A549 (cell line): ENCODE measurements around the gene ARMC6. TPM values are rescaled to one million over a fixed set of nuclear protein-coding genes. Genes with fewer than 3 reads are reported as not detected.

Source experiments
- ATAC-seq, 2 experiments: fragments of 200-7000 bp in 1 of 2; fragments of >200 bp in 1 of 2; cut with Nextera tagmentation in 1 of 2; cut with Tn5 transposase in 1 of 2; 3 replicates each; pipeline versions ENCODE4 v1.8.0 to v1.9.1; 2018 to 2020; ENCODE audit warnings: mild to moderate bottlenecking in 1 of 2, moderate library complexity in 1 of 2
- CTCF ChIA-PET: fragments of 300-600 bp; sonication (Branson Sonifier 250); formaldehyde crosslinking; extraction: SDS; loops from one replicate; lab custom pipeline; 2021; ENCODE audit warnings: antibody characterized with exemption, inconsistent platforms; lab: Yijun Ruan, JAX
- POLR2A ChIA-PET: fragments of 350-600 bp; formaldehyde crosslinking; extraction: SDS; loops from one replicate; lab custom pipeline; 2021; ENCODE audit warnings: antibody characterized with exemption, inconsistent platforms; lab: Yijun Ruan, JAX
- DNase-seq, 2 experiments: peaks; one replicate each; pipeline versions ENCODE4 v3.0.0 to v3.0.0-alpha.2; 2011 to 2016; ENCODE audit warnings: low read depth in 1 of 2, low spot score in 1 of 2
- FAIRE-seq: peaks from 2 replicates; lab custom pipeline; 2011; peaks lifted over from hg19 to GRCh38; lab: Jason Lieb, UNC
- H3K27ac ChIP-seq, 2 experiments: fragments of >200 bp; sonication (Bioruptor Twin); formaldehyde crosslinking; 3 replicates each; pipeline ENCODE4 v1.5.1; 2016 to 2017
- H3K4me1 ChIP-seq: fragments of >200 bp; sonication (Bioruptor Twin); formaldehyde crosslinking; 3 replicates; pipeline ENCODE4 v1.6.1; 2016
- H3K4me2 ChIP-seq: fragments of >200 bp; sonication (Bioruptor Twin); formaldehyde crosslinking; 3 replicates; pipeline ENCODE4 v1.6.1; 2016
- H3K4me3 ChIP-seq: fragments of >200 bp; sonication (Bioruptor Twin); formaldehyde crosslinking; 3 replicates; pipeline ENCODE4 v1.5.1; 2016
- H3K9me3 ChIP-seq: fragments of >200 bp; sonication (Bioruptor Twin); formaldehyde crosslinking; 3 replicates; pipeline ENCODE4 v1.6.1; 2016
- EHMT2 ChIP-seq: fragments of 200-600 bp; sonication (generic); IDR thresholded peaks from 2 replicates; pipeline ENCODE4 v1.6.1; 2016; ENCODE audit warnings: antibody characterized with exemption, low read depth, mild to moderate bottlenecking, moderate library complexity
- ESRRA ChIP-seq: fragments of 150-350 bp; IDR thresholded peaks from 2 replicates; pipeline ENCODE4 v1.6.1; 2014; ENCODE audit warnings: mild to moderate bottlenecking, low read length, borderline replicate concordance
- FOSL2 ChIP-seq, 2 experiments: fragments of 450-650 bp in 1 of 2; fragments of >200 bp in 1 of 2; sonication (Bioruptor Twin) in 1 of 2; formaldehyde crosslinking; IDR thresholded peaks; 2 replicates each; pipeline versions ENCODE4 v1.5.0 to v1.6.1; 2016 to 2020; ENCODE audit warnings: mild to moderate bottlenecking in 1 of 2, moderate library complexity in 1 of 2
- GATA3 ChIP-seq: IDR thresholded peaks from 2 replicates; pipeline ENCODE4 v1.6.1; 2012; ENCODE audit warnings: borderline replicate concordance
- HOXA7 ChIP-seq: fragments of 250-450 bp; sonication (Bioruptor Pico); IDR thresholded peaks from 2 replicates; pipeline ENCODE4 v1.5.0; 2020; ENCODE audit warnings: mild to moderate bottlenecking, moderate library complexity
- HOXB13 ChIP-seq: fragments of 250-450 bp; sonication (Bioruptor Pico); IDR thresholded peaks from 2 replicates; pipeline ENCODE4 v1.5.0; 2020; ENCODE audit warnings: low read depth, mild to moderate bottlenecking, moderate library complexity
- KDM1A ChIP-seq: fragments of 200-600 bp; sonication (generic); IDR thresholded peaks from 2 replicates; pipeline ENCODE4 v1.6.1; 2016; ENCODE audit warnings: low read depth, mild to moderate bottlenecking
- NPAS2 ChIP-seq: fragments of 250-450 bp; sonication (Bioruptor Pico); IDR thresholded peaks from 2 replicates; pipeline ENCODE4 v1.8.0; 2022; ENCODE audit warnings: mild to moderate bottlenecking, moderate library complexity, borderline replicate concordance
- RCOR1 ChIP-seq: fragments of 150-350 bp; IDR thresholded peaks from 2 replicates; pipeline ENCODE4 v1.6.1; 2014; ENCODE audit warnings: antibody characterized with exemption, low read length, low read depth
- TFCP2L1 ChIP-seq: fragments of 250-450 bp; sonication (Bioruptor Pico); IDR thresholded peaks from 2 replicates; pipeline ENCODE4 v1.5.0; 2021; ENCODE audit warnings: mild to moderate bottlenecking
- TP53 ChIP-seq: fragments of 250-450 bp; sonication (Bioruptor Pico); IDR thresholded peaks from 2 replicates; pipeline ENCODE4 v1.5.0; 2021; ENCODE audit warnings: mild to moderate bottlenecking, moderate library complexity
- ZFP36 ChIP-seq: fragments of 450-650 bp; IDR thresholded peaks from 2 replicates; pipeline ENCODE4 v1.6.1; 2014; ENCODE audit warnings: borderline replicate concordance; ENCODE audit not compliant: partially characterized antibody
- WGBS: methylation state at CpG from one replicate; pipeline ENCODE4 v1.1.6; 2017; ENCODE audit errors: missing lambda C conversion rate; 5-methylcytosine and 5-hydroxymethylcytosine counted together
- polyA plus RNA-seq, 4 experiments: library from polyadenylated mRNA; depleted of rRNA in 3 of 4; stranded (reverse); fragments of >200 nt; fragmentation: RNase III in 1 of 4; extraction: RNeasy Plus Mini Kit Qiagen cat#74134 plus additional on column Dnase treatment in 1 of 4; gene quantifications; 2 replicates in 3 of 4; 3 replicates in 1 of 4; pipeline ENCODE4 v1.2.3, GENCODE V29; 2011 to 2017
- TF ChIP-seq, protein P1 (sequence below): fragments of 200-600 bp; sonication (generic); IDR thresholded peaks from 2 replicates; pipeline ENCODE4 v1.6.1; 2016; ENCODE audit warnings: antibody characterized with exemption, mild to moderate bottlenecking, moderate library complexity
- TF ChIP-seq, protein P2 (sequence below): fragments of 250-450 bp; sonication (Bioruptor Pico); IDR thresholded peaks from 2 replicates; pipeline ENCODE4 v1.5.0; 2020; ENCODE audit warnings: low read depth, mild to moderate bottlenecking, moderate library complexity
- TF ChIP-seq, protein P3 (sequence below): fragments of >200 bp; sonication (Bioruptor Twin); formaldehyde crosslinking; IDR thresholded peaks from 3 replicates; pipeline ENCODE4 v1.5.1; 2016
- TF ChIP-seq, protein P4 (sequence below): IDR thresholded peaks from 2 replicates; pipeline ENCODE4 v1.6.1; 2012; ENCODE audit warnings: low read depth, borderline replicate concordance

The ARMC6 gene
- polyA plus RNA-seq, 2 of the 4 experiments (the other 2 are of a cell fraction), result 18.2 to 27.6 TPM

DNA sequence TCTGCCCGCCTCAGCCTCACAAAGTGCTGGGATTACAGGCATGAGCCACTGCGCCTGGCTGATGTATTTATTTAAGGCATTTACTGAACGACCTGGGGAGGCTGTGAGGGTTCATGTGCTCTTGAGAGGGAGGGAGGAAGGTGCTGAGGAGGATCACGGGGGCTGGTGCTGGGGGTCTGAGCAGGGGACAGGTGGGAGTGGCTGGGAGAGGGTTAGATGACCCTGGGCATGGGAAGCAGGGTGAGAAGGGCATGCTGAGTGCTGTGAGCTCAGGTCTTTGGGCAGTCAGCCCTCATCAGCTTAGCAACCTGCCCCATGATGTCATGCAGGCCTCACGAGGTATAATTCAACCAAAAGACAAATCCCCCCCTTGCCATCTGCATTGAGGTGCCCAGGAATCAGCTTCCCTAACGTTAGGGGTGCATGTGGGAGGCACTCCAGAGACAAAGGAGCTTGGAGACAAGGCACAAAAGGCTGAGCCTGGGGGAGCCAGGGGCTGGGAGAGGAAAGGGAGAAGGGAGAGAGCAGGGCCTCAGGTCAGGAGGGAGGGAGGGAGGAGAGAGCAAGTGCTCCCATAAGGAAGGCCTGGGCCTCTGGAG lies 36.5 kb upstream of the ARMC6 start:
- H3K4me3 ChIP-seq, result no peak overlapping the region
- FAIRE-seq, result no peak
- ATAC-seq, result no peak
- no peak overlapping the region for H3K4me2 ChIP-seq
- ChIA-PET CTCF (interaction anchor here (0.8 to 8.8 kb wide), 2 partner anchors 10 to 150 kb away, joined by 4 to 44 read pairs; no protein-coding TSS in a partner anchor), POLR2A (interaction anchor here (0.6 kb wide), 1 partner anchor 70 kb away, joined by 3 read pairs; no protein-coding TSS in a partner anchor)
- no peaks in the 10 kb centered on the region for H3K9me3 ChIP-seq
- WGBS, result 82% methylated on average over 6 of the region's 6 CpGs
- DNase-seq, result no peak
- TF ChIP-seq, protein P1, sequence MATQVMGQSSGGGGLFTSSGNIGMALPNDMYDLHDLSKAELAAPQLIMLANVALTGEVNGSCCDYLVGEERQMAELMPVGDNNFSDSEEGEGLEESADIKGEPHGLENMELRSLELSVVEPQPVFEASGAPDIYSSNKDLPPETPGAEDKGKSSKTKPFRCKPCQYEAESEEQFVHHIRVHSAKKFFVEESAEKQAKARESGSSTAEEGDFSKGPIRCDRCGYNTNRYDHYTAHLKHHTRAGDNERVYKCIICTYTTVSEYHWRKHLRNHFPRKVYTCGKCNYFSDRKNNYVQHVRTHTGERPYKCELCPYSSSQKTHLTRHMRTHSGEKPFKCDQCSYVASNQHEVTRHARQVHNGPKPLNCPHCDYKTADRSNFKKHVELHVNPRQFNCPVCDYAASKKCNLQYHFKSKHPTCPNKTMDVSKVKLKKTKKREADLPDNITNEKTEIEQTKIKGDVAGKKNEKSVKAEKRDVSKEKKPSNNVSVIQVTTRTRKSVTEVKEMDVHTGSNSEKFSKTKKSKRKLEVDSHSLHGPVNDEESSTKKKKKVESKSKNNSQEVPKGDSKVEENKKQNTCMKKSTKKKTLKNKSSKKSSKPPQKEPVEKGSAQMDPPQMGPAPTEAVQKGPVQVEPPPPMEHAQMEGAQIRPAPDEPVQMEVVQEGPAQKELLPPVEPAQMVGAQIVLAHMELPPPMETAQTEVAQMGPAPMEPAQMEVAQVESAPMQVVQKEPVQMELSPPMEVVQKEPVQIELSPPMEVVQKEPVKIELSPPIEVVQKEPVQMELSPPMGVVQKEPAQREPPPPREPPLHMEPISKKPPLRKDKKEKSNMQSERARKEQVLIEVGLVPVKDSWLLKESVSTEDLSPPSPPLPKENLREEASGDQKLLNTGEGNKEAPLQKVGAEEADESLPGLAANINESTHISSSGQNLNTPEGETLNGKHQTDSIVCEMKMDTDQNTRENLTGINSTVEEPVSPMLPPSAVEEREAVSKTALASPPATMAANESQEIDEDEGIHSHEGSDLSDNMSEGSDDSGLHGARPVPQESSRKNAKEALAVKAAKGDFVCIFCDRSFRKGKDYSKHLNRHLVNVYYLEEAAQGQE, result no peak
- no peaks in the 10 kb centered on the region for H3K4me1 ChIP-seq
- no peak overlapping the region for H3K27ac ChIP-seq

DNA sequence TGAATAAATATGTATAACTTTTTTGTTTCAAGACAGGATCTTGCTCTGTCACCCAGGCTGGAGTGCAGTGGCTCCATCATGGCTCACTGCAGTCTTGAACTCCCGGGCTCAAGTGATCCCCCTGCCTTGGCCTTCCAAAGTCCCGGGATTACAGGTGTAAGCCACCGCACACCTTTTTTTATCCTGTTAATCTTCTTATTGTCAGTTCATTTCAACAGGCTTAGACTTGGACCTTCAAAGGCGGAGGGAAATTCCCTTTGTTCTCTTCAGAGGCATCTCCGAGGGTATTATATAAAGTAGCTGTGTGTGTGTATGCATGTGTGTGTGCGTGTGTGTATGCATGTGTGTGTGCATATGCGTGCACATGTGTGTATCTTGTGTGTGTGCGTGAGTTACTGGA lies 35.1 kb upstream of the ARMC6 start:
- H3K4me2 ChIP-seq, result no peak overlapping the region
- no peak for ATAC-seq
- H3K4me1 ChIP-seq, result no peaks in the 10 kb centered on the region
- no peak for DNase-seq
- no peak overlapping the region for H3K27ac ChIP-seq
- WGBS, result 91% methylated on average over 8 of the region's 8 CpGs
- no peak for FAIRE-seq
- no peaks in the 10 kb centered on the region for H3K9me3 ChIP-seq
- TF ChIP-seq, protein P1, result no peak
- TF ChIP-seq RCOR1 (no peak), HOXA7 (CRISPR knock-in tag) (no peak), ESRRA (no peak), TFCP2L1 (CRISPR knock-in tag) (no peak), GATA3 (no peak), TP53 (CRISPR knock-in tag) (no peak), NPAS2 (no peak)
- TF ChIP-seq, protein P2, sequence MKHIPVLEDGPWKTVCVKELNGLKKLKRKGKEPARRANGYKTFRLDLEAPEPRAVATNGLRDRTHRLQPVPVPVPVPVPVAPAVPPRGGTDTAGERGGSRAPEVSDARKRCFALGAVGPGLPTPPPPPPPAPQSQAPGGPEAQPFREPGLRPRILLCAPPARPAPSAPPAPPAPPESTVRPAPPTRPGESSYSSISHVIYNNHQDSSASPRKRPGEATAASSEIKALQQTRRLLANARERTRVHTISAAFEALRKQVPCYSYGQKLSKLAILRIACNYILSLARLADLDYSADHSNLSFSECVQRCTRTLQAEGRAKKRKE, result no peak
- ChIA-PET CTCF (interaction anchor here (8.8 kb wide), 1 partner anchor 11 kb away, joined by 44 read pairs; no protein-coding TSS in a partner anchor), POLR2A (no interaction called here)
- H3K4me3 ChIP-seq, result no peak overlapping the region

DNA sequence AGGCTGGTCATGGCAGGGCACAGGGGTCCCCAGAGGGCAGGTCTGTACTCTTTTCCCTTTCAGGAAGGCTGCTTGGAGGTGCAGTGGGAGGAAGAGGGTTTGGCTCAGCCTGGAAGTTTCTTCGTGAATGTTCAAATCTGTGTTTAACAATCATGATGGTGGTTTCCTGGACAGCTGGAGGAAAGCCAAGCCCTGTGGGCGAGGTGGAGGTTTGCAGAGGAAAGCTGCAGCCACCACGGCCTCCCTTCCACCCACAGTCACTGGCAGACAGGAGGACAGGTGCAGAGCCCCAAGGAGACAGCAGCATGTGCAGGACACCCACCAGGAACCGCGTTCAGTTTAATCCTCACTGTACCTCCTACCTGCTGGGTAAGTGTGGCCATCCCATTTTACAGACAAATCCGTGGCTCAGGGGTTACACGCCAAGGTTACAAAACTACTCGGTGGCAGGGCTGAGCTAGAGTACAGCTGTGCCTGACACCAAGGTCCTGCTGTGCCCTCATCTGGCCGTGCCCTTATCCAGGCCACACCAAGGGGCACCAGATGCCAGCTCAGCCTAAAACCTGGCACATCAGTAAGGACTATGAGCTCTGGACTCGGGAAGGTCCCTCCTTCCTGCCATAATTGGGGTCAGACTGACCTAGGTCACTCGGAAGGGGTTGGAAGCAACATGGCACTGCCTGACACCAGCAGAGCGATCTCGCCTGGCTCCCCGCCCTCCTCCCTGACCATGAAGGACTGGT lies 34.2 kb upstream of the ARMC6 start:
- H3K4me2 ChIP-seq, result no peak overlapping the region
- H3K27ac ChIP-seq, result no peak overlapping the region
- ChIA-PET POLR2A (interaction anchor here (0.6 kb wide), 1 partner anchor 19 kb away, joined by 3 read pairs; no protein-coding TSS in a partner anchor), CTCF (interaction anchor here (0.8 to 8.8 kb wide), 3 partner anchors 12 to 175 kb away, joined by 3 to 44 read pairs (median 3); no protein-coding TSS in a partner anchor)
- H3K4me3 ChIP-seq, result no peak overlapping the region
- WGBS, result 46% methylated on average over 5 of the region's 14 CpGs
- DNase-seq (no peak), ATAC-seq (no peak), FAIRE-seq (no peak)
- no peak for TF ChIP-seq FOSL2 (IDR thresholded peaks at IDR 0.05)
- no peak for TF ChIP-seq FOSL2 (CRISPR knock-in tag; IDR thresholded peaks at IDR 0.05)
- no peak for TF ChIP-seq GATA3
- TF ChIP-seq, protein P3, sequence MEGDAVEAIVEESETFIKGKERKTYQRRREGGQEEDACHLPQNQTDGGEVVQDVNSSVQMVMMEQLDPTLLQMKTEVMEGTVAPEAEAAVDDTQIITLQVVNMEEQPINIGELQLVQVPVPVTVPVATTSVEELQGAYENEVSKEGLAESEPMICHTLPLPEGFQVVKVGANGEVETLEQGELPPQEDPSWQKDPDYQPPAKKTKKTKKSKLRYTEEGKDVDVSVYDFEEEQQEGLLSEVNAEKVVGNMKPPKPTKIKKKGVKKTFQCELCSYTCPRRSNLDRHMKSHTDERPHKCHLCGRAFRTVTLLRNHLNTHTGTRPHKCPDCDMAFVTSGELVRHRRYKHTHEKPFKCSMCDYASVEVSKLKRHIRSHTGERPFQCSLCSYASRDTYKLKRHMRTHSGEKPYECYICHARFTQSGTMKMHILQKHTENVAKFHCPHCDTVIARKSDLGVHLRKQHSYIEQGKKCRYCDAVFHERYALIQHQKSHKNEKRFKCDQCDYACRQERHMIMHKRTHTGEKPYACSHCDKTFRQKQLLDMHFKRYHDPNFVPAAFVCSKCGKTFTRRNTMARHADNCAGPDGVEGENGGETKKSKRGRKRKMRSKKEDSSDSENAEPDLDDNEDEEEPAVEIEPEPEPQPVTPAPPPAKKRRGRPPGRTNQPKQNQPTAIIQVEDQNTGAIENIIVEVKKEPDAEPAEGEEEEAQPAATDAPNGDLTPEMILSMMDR, result no peak
- TF ChIP-seq, protein P4, sequence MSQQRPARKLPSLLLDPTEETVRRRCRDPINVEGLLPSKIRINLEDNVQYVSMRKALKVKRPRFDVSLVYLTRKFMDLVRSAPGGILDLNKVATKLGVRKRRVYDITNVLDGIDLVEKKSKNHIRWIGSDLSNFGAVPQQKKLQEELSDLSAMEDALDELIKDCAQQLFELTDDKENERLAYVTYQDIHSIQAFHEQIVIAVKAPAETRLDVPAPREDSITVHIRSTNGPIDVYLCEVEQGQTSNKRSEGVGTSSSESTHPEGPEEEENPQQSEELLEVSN, result no peak
- TF ChIP-seq EHMT2, result no peak
- no peak for TF ChIP-seq ZFP36
- TF ChIP-seq HOXB13, result no peak
- TF ChIP-seq KDM1A, result no peak
- H3K4me1 ChIP-seq, result no peaks in the 10 kb centered on the region
- no peaks in the 10 kb centered on the region for H3K9me3 ChIP-seq
